ENCODE results near the gene MPZL2.

MPZL2 gene

GRCh38 chr11:118217575-118217974 lies 46.5 kb downstream of the MPZL2 start:
- no peak for DNase-seq

GRCh38 chr11:118216621-118217481 lies 47.2 kb downstream of the MPZL2 start:
- DNase-seq: no peak

- no peak for DNase-seq
Measured at GRCh38 chr11:118215765-118216164, 48.3 kb downstream of the MPZL2 start.

GRCh38 chr11:118215262-118215661 lies 48.8 kb downstream of the MPZL2 start:
- DNase-seq: no peak

GRCh38 chr11:118214210-118214914 lies 49.7 kb downstream of the MPZL2 start:
- no peak for DNase-seq

GRCh38 chr11:118213781-118214180 lies 50.3 kb downstream of the MPZL2 start:
- no peak for DNase-seq

- DNase-seq: no peak
Measured at GRCh38 chr11:118213201-118213600, 50.9 kb downstream of the MPZL2 start.

- DNase-seq: no peak
Measured at GRCh38 chr11:118212781-118213191, 51.3 kb downstream of the MPZL2 start.

- DNase-seq: no peak
Measured at GRCh38 chr11:118212131-118212725, 51.9 kb downstream of the MPZL2 start.

GRCh38 chr11:118211006-118211405 lies 53.1 kb downstream of the MPZL2 start:
- peak in 1 of 2 experiments; percentile 8 for DNase-seq

GRCh38 chr11:118210323-118210722 lies 53.8 kb downstream of the MPZL2 start:
- DNase-seq: no peak

GRCh38 chr11:118209033-118209432 lies 55.1 kb downstream of the MPZL2 start:
- DNase-seq: no peak

- no peak for DNase-seq
Measured at GRCh38 chr11:118207079-118207478, 57.0 kb downstream of the MPZL2 start.

- no peak for DNase-seq
Measured at GRCh38 chr11:118206391-118207031, 57.6 kb downstream of the MPZL2 start.

GRCh38 chr11:118205606-118206378 lies 58.3 kb downstream of the MPZL2 start:
- no peak for DNase-seq

Data from NCI-H187 (cell line).